Uterus (tissue), 2 donors: ENCODE data around the gene CAPZA2.

Experiments used
- CTCF ChIP-seq, 4 experiments: fragments of 200-600 bp in 2 of 4; fragments of 450-650 bp in 2 of 4; sonication (generic) in 2 of 4; IDR thresholded peaks; one replicate each; pipeline ENCODE4 v1.5.1; 2016 to 2019; ENCODE audit warnings: antibody characterized with exemption in 4 of 4, mild to moderate bottlenecking in 2 of 4, moderate library complexity in 1 of 4
- POLR2A ChIP-seq, 2 donors: fragments of 450-650 bp; IDR thresholded peaks; one replicate each; pipeline ENCODE4 v1.6.1; 2016; ENCODE audit warnings: antibody characterized with exemption in 2 of 2, mild to moderate bottlenecking in 1 of 2, moderate library complexity in 1 of 2

GRCh38 chr7:116812860-116813259, 49.5 kb upstream of the CAPZA2 start:
- TF ChIP-seq CTCF (IDR thresholded peaks at IDR 0.05) (no peak), POLR2A (IDR thresholded peaks at IDR 0.05) (no peak)
